ENCODE data around the gene DHX35.

The DHX35 gene

DNA sequence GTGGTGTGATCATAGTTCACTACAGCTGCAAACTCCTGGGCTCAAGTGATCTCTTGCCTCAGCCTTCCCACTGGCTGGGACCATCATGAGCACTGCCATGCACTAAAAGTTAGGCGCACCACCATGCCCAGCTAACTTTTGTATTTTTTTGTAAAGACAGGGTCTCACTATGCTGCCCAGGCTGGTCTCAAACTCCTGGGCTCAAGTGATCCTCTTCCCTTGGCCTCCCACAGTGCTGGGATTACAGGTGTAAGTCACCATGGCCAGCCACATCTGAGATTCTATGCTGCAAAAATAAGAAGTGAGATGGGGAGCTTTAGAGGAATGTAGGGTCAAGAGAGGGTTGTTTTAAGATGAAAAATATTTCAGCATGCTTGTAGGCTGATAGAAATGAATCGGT is 37.4 kb upstream of the DHX35 start:
- ChIA-PET CTCF (interaction anchor here (0.7 to 8.6 kb wide), 6 partner anchors 55 to 288 kb away, joined by 3 to 75 read pairs (median 3); no protein-coding TSS in a partner anchor), POLR2A (no interaction called here)
- H3K4me1 ChIP-seq (ENCODE audit: control insufficient read depth, insufficient read depth, low read length): peaks cover 4% of the 10 kb centered on the region; the same call in 1 of the 2 replicates
- peaks cover 0 to 11% of the 10 kb centered on the region in 2 experiments; a peak in 2 of 3 replicates for H3K36me3 ChIP-seq (ENCODE audit: control insufficient read depth in 2 of 2, insufficient read depth in 1 of 2, low read length in 2 of 2)
- no peak overlapping the region for H3K4me3 ChIP-seq (ENCODE audit: low read depth, low read length)
- H3K27ac ChIP-seq (ENCODE audit: extremely low read depth, low read depth, low read length): no peak overlapping the region
- no peaks in the 10 kb centered on the region for H3K9me3 ChIP-seq (ENCODE audit: control insufficient read depth, insufficient read depth, low read depth, low read length)
- TF ChIP-seq ZNF121 (tag by site-specific recombination; IDR thresholded peaks at IDR 0.05) (peak; percentile 28; the same call in 1 of the 2 replicates), FEZF1 (tag by site-specific recombination; IDR thresholded peaks at IDR 0.05) (no peak)

DNA sequence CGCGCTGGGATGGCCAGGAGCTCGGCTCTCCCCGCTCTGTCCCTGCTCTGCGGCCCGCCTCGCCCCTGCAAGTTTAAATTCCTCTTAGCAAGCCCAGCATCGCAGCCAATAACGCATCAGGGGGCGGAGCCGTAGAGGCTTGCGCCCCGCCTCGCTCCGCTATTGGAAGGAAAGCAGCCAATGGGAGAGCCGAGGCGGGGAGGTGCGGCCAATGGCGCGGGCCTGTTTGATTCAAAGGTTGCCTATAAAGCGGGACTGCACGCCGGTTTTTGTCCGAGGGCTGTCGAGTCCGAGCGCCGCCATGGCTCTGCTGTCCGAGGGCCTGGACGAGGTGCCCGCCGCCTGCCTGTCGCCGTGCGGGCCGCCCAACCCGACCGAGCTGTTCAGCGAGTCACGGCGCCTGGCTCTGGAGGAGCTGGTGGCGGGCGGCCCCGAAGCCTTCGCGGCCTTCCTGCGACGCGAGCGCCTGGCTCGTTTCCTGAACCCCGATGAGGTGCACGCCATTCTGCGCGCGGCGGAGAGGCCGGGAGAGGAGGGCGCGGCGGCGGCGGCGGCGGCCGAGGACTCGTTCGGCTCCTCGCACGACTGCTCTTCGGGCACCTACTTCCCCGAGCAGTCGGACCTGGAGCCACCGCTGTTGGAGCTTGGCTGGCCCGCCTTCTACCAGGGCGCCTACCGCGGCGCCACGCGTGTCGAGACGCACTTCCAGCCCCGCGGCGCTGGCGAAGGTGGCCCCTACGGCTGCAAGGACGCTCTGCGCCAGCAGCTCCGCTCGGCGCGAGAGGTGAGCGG is 35.8 kb upstream of the DHX35 start, which contains the start of gene FAM83D:
Gene FAM83D, plus strand, starts transcription at position 276 of the 792 bp plus-strand sequence. Its CDS starts 26 bp downstream, at position 302.
- peak within 1 kb of the TSS; percentile 66; the same call in 1 of the 2 replicates for H3K27ac ChIP-seq (ENCODE audit: extremely low read depth, low read depth, low read length)
- CTCF ChIA-PET: interaction anchor here (0.6 to 8.6 kb wide), 15 partner anchors 9 to 1216 kb away, joined by 3 to 75 read pairs (median 4); partner anchors contain the start of gene DHX35
- TF ChIP-seq ZNF23 (tag by site-specific recombination; IDR thresholded peaks at IDR 0.05; ENCODE audit: borderline replicate concordance) (no peak), ZNF843 (tag by site-specific recombination; IDR thresholded peaks at IDR 0.05) (no peak), ZNF280C (tag by site-specific recombination; IDR thresholded peaks at IDR 0.05) (no peak), HOXA7 (CRISPR knock-in tag; IDR thresholded peaks at IDR 0.05; ENCODE audit: borderline replicate concordance) (no peak), YY1 (tag by site-specific recombination; IDR thresholded peaks at IDR 0.05) (peak; percentile 84), KLF9 (tag by site-specific recombination; IDR thresholded peaks at IDR 0.05; ENCODE audit: low read depth) (peak; percentile 22; the same call in 1 of the 2 replicates), ZNF629 (tag by site-specific recombination; IDR thresholded peaks at IDR 0.05) (peak; percentile 69), ZFHX2 (tag by site-specific recombination; conservative IDR thresholded peaks at IDR 0.05) (no peak), ZNF202 (tag by site-specific recombination; IDR thresholded peaks at IDR 0.05; ENCODE audit: borderline replicate concordance) (no peak), ZSCAN5A (tag by site-specific recombination; IDR thresholded peaks at IDR 0.05) (no peak; the same call in 1 of the 2 replicates), ELK4 (IDR thresholded peaks at IDR 0.05; ENCODE audit: borderline replicate concordance, low read depth, low read length) (no peak), ZNF600 (tag by site-specific recombination; IDR thresholded peaks at IDR 0.05) (0 out of 2 replicates have a peak, but pooled peaks have one; percentile 18), ZIC2 (tag by site-specific recombination; IDR thresholded peaks at IDR 0.05) (peak; percentile 37; the same call in 1 of the 2 replicates)
- TF ChIP-seq, protein P1, sequence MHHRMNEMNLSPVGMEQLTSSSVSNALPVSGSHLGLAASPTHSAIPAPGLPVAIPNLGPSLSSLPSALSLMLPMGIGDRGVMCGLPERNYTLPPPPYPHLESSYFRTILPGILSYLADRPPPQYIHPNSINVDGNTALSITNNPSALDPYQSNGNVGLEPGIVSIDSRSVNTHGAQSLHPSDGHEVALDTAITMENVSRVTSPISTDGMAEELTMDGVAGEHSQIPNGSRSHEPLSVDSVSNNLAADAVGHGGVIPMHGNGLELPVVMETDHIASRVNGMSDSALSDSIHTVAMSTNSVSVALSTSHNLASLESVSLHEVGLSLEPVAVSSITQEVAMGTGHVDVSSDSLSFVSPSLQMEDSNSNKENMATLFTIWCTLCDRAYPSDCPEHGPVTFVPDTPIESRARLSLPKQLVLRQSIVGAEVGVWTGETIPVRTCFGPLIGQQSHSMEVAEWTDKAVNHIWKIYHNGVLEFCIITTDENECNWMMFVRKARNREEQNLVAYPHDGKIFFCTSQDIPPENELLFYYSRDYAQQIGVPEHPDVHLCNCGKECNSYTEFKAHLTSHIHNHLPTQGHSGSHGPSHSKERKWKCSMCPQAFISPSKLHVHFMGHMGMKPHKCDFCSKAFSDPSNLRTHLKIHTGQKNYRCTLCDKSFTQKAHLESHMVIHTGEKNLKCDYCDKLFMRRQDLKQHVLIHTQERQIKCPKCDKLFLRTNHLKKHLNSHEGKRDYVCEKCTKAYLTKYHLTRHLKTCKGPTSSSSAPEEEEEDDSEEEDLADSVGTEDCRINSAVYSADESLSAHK (tag by site-specific recombination; IDR thresholded peaks at IDR 0.05): no peak
- TF ChIP-seq, protein P2, sequence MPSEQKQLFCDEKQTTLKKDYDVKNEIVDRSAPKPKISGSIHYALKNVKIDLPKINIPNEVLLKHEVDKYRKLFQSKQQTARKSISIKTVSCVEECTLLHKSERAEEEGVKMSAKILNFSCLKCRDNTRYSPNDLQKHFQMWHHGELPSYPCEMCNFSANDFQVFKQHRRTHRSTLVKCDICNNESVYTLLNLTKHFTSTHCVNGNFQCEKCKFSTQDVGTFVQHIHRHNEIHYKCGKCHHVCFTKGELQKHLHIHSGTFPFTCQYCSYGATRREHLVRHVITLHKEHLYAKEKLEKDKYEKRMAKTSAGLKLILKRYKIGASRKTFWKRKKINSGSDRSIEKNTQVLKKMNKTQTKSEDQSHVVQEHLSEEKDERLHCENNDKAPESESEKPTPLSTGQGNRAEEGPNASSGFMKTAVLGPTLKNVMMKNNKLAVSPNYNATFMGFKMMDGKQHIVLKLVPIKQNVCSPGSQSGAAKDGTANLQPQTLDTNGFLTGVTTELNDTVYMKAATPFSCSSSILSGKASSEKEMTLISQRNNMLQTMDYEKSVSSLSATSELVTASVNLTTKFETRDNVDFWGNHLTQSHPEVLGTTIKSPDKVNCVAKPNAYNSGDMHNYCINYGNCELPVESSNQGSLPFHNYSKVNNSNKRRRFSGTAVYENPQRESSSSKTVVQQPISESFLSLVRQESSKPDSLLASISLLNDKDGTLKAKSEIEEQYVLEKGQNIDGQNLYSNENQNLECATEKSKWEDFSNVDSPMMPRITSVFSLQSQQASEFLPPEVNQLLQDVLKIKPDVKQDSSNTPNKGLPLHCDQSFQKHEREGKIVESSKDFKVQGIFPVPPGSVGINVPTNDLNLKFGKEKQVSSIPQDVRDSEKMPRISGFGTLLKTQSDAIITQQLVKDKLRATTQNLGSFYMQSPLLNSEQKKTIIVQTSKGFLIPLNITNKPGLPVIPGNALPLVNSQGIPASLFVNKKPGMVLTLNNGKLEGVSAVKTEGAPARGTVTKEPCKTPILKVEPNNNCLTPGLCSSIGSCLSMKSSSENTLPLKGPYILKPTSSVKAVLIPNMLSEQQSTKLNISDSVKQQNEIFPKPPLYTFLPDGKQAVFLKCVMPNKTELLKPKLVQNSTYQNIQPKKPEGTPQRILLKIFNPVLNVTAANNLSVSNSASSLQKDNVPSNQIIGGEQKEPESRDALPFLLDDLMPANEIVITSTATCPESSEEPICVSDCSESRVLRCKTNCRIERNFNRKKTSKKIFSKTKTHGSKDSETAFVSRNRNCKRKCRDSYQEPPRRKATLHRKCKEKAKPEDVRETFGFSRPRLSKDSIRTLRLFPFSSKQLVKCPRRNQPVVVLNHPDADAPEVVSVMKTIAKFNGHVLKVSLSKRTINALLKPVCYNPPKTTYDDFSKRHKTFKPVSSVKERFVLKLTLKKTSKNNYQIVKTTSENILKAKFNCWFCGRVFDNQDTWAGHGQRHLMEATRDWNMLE (tag by site-specific recombination; conservative IDR thresholded peaks at IDR 0.05; ENCODE audit: low read depth): no peak
- TF ChIP-seq, protein P3, sequence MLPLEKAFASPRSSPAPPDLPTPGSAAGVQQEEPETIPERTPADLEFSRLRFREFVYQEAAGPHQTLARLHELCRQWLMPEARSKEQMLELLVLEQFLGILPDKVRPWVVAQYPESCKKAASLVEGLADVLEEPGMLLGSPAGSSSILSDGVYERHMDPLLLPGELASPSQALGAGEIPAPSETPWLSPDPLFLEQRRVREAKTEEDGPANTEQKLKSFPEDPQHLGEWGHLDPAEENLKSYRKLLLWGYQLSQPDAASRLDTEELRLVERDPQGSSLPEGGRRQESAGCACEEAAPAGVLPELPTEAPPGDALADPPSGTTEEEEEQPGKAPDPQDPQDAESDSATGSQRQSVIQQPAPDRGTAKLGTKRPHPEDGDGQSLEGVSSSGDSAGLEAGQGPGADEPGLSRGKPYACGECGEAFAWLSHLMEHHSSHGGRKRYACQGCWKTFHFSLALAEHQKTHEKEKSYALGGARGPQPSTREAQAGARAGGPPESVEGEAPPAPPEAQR (tag by site-specific recombination; IDR thresholded peaks at IDR 0.05): no peak

More for the DNA sequence above, 35.8 kb upstream of the DHX35 start, which contains the start of gene FAM83D:
- Histone ChIP-seq H3K4me3 (ENCODE audit: low read depth, low read length) (peak within 1 kb of the TSS; percentile 86), H3K9me3 (ENCODE audit: control insufficient read depth, insufficient read depth, low read depth, low read length) (no peaks in the 10 kb centered on the region), H3K4me1 (ENCODE audit: control insufficient read depth, insufficient read depth, low read length) (peaks cover 4% of the 10 kb centered on the region; the same call in 1 of the 2 replicates), H3K36me3 (ENCODE audit: control insufficient read depth in 2 of 2, insufficient read depth in 1 of 2, low read length in 2 of 2) (peaks cover 0 to 22% of the 10 kb centered on the region in 2 experiments; a peak in 2 of 3 replicates)
- POLR2A ChIA-PET: interaction anchor here (0.6 to 3.8 kb wide), 14 partner anchors 10 to 179 kb away, joined by 3 to 37 read pairs (median 4); partner anchors contain the start of genes DHX35 and PPP1R16B

Measured in HEK293 (cell line).